Type B pancreatic cell (in vitro differentiated cells): ENCODE data around the gene PITPNM1. TPM values are rescaled to one million over a fixed set of nuclear protein-coding genes. Genes with fewer than 3 reads are reported as not detected.

Experiments used
- DNase-seq: peaks from one replicate; pipeline ENCODE4 v3.0.0; 2021; ENCODE audit warnings: mixed read lengths; ENCODE audit not compliant: unreplicated experiment; ENCODE audit errors: extremely low spot score
- H3K27ac Mint-ChIP-seq: 2 replicates; pipeline ENCODE4 v1.8.0; 2021; ENCODE audit warnings: mild to moderate bottlenecking, mixed read lengths
- H3K27me3 Mint-ChIP-seq: 2 replicates; pipeline ENCODE4 v1.8.0; 2021; ENCODE audit warnings: mixed read lengths
- H3K36me3 Mint-ChIP-seq: 2 replicates; pipeline ENCODE4 v1.8.0; 2021; ENCODE audit warnings: mixed read lengths
- H3K4me1 Mint-ChIP-seq: one replicate; pipeline ENCODE4 v1.8.0; 2021; ENCODE audit warnings: mixed read lengths; ENCODE audit not compliant: unreplicated experiment
- H3K4me3 Mint-ChIP-seq: 2 replicates; pipeline ENCODE4 v1.8.0; 2021; ENCODE audit warnings: mild to moderate bottlenecking, mixed read lengths
- H3K9me3 Mint-ChIP-seq: 2 replicates; pipeline ENCODE4 v1.8.0; 2021; ENCODE audit warnings: mixed read lengths
- total RNA-seq: library from RNA; stranded (reverse); gene quantifications from 2 replicates; pipeline ENCODE4 v1.2.1, GENCODE V29; 2021; ENCODE audit warnings: low replicate concordance
- TF ChIP-seq, protein P1 (sequence below): fragments of 200-600 bp; sonication (generic); conservative IDR thresholded peaks from 2 replicates; pipeline ENCODE4 v1.5.0; 2021; ENCODE audit warnings: antibody characterized with exemption, mild to moderate bottlenecking

Gene PITPNM1
- total RNA-seq, 1 donor from 2014 or later, result 51.7 TPM

DNA sequence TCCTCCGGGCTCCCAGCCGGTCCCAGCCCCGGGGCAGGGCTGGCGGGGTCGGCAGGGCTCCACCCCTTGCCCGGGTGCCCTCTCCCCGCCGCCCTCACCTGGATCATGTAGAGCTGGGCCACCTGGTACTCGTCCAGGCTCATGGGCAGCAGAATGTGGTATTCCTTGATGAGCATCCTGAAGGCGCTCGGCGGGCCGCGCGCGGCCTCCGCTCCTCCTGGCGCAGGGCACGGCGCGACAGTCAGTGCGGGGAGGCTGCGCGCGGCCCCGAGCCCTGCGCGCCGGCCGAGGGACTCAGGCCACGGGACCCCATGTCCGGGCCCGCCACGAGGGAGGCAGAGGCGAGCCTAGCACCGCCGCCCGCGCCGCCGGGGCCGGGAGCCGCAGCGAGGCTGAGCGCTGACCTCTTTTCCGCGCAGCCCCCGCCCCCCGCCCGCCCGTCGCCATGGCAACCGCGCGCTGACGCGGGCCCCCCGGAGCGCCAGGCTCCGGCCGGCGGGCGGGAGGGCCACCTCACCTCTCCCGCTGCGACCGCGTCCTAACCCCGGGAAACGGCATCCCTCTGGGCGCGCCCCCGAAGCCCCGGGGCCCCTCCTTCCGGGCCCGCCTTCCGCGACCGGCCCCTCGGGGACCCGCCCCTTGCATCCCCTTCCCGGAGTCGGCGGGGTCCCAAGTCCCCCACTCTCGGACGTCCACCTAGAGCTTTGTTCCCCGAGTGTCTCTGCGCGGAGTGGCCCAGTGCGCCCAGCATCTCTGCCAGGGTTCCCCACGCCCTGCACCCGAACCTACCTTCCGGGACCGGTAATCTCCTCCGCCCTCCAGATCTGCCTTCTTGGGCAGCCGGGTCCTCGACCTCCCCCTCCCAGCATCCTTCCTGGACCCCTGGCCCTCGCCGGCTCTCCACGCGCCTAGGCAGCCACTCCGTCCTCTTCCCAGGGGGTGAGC, 886 bp downstream of the PITPNM1 start:
- Mint-ChIP-seq H3K36me3 (peaks cover 8% of the 10 kb centered on the region), H3K4me3 (peak overlapping the region; percentile 88), H3K27ac (peak overlapping the region; percentile 72)

DNA sequence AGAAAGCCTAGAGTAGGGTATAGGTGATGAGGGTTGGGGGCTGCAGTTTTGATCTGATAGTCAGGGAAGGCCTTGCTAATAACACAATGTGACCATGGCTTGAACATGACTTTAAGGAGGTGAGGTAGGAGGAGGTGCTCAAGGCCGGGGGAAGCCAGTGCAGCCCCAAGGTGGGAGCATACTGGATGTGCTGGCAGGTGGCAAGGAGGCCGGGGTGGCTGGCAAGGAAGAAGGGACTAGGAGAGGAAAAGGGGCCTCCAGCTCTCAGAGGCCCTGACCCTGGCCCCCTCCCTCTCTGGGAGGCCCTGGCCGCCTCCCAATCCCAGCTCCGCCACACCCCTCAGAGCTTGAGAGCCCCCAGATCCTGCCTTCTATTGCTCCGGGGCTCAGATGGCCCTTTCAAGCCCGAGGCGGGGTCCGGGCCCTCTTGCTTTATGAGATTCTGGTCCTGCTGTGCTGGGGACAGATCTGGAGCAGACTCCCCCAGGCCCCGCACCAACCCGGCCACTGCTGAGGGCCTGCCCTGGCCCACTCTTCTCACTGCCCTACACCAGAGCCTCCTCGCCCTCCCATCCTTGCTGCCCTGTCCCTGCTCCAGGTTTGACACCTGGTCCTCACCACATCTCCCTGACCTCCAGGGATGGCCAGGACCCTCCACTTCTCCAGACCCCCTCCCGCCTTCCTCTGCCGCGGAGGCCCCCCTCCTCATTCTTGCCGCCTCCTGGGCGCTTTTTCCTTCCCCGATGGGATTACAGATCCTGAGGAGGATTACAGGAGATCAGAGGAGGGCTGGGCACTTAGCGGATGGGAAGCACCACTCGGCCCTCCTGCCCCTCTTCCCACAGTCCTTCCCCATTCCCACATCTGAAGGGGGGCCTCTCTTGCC, 1.8 kb downstream of the PITPNM1 start:
- Mint-ChIP-seq H3K4me3 (peak overlapping the region; percentile 81), H3K27ac (peak overlapping the region; percentile 64), H3K27me3 (peaks cover 5% of the 10 kb centered on the region), H3K36me3 (peaks cover 8% of the 10 kb centered on the region), H3K4me1 (peaks cover 22% of the 10 kb centered on the region), H3K9me3 (no peaks in the 10 kb centered on the region)
- TF ChIP-seq, protein P1, sequence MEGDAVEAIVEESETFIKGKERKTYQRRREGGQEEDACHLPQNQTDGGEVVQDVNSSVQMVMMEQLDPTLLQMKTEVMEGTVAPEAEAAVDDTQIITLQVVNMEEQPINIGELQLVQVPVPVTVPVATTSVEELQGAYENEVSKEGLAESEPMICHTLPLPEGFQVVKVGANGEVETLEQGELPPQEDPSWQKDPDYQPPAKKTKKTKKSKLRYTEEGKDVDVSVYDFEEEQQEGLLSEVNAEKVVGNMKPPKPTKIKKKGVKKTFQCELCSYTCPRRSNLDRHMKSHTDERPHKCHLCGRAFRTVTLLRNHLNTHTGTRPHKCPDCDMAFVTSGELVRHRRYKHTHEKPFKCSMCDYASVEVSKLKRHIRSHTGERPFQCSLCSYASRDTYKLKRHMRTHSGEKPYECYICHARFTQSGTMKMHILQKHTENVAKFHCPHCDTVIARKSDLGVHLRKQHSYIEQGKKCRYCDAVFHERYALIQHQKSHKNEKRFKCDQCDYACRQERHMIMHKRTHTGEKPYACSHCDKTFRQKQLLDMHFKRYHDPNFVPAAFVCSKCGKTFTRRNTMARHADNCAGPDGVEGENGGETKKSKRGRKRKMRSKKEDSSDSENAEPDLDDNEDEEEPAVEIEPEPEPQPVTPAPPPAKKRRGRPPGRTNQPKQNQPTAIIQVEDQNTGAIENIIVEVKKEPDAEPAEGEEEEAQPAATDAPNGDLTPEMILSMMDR, result no peak
- DNase-seq, result peak; percentile 60

More for the DNA sequence above, 886 bp downstream of the PITPNM1 start:
- peaks cover 5% of the 10 kb centered on the region for H3K27me3 Mint-ChIP-seq
- no peaks in the 10 kb centered on the region for H3K9me3 Mint-ChIP-seq
- peaks cover 27% of the 10 kb centered on the region for H3K4me1 Mint-ChIP-seq
- TF ChIP-seq, protein P1, result no peak
- DNase-seq, result no peak

DNA sequence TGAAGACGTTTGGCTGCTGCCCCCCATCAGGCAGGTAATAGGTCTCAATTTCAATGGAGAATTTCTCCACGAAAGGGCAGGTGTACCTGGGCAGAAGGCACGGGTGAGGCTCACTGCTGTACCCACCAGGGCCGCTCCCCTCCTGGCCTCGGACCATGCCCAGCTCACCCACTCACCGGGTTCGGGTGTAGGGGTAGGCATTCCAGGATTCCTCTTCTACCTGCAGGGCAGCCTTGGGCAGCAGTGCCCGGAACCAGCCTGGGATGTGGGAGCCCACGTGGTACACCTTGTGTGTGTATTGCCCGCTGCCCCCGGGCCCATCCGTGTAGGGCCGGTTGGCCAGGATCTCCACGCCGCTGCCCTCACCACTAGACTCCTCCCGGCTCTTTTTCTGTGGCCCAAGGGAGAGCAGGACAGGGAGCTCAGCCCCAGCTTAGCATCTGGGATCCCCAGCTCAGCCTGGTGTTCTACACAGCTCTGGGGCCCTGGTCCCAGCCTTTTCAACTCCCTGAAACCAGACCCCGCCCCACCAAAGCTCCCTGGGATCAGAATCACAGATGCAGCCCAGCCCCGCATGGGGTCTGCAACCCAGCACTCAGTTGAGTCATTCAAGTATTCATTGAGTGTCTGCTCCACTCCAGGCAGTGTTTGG, 2.7 kb downstream of the PITPNM1 start:
- peaks cover 22% of the 10 kb centered on the region for H3K4me1 Mint-ChIP-seq
- H3K27ac Mint-ChIP-seq, result peak overlapping the region; percentile 64
- H3K9me3 Mint-ChIP-seq, result no peaks in the 10 kb centered on the region
- H3K36me3 Mint-ChIP-seq, result peaks cover 8% of the 10 kb centered on the region
- peak overlapping the region; percentile 81 for H3K4me3 Mint-ChIP-seq
- peaks cover 5% of the 10 kb centered on the region for H3K27me3 Mint-ChIP-seq
- TF ChIP-seq, protein P1, result no peak
- no peak for DNase-seq

DNA sequence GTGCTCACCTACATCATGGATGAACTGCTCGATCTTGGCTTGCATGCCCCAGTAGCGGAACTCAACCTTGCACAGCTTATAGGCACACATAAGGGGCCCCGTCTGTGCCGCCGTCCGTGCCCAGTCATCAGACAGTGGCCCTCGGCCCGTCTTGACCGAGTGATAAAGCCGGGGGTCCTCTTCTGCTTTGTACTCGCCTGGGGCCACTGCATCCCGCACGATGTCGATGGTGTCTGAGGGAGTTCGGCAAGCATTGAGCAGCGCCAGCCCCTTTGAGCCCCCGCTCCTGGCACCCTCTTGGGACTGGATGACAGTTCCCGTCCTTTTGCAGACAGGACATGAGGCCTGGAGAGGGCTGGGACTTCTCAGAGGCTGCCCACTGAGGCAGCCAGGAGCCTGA, 3.3 kb downstream of the PITPNM1 start:
- H3K27me3 Mint-ChIP-seq, result peaks cover 5% of the 10 kb centered on the region
- H3K4me1 Mint-ChIP-seq, result peaks cover 18% of the 10 kb centered on the region
- H3K27ac Mint-ChIP-seq, result no peak overlapping the region
- no peak overlapping the region for H3K4me3 Mint-ChIP-seq
- no peaks in the 10 kb centered on the region for H3K9me3 Mint-ChIP-seq
- peaks cover 8% of the 10 kb centered on the region for H3K36me3 Mint-ChIP-seq
- TF ChIP-seq, protein P1, result no peak
- no peak for DNase-seq
